OCI-LY1 (cell line): ENCODE results near the gene RAX2.

Source experiments
- H2AFZ ChIP-seq: fragments of 200-600 bp; sonication (generic), shearing (Covaris generic); 2 replicates; pipeline ENCODE4 v1.6.0; 2014; ENCODE audit warnings: antibody characterized with exemption, mild to moderate bottlenecking, low read length
- H3F3A ChIP-seq: fragments of 200-600 bp; sonication (generic), shearing (Covaris generic); 2 replicates; pipeline ENCODE4 v1.6.0; 2014; ENCODE audit warnings: mild to moderate bottlenecking, antibody characterized with exemption, low read length, moderate library complexity; ENCODE audit not compliant: insufficient read depth
- H3K27ac ChIP-seq: fragments of 200-600 bp; sonication (generic); 2 replicates; pipeline ENCODE4 v1.5.1; 2014; ENCODE audit warnings: low read length, mixed run types, mild to moderate bottlenecking, low read depth; ENCODE audit not compliant: poor library complexity, severe bottlenecking
- H3K27me3 ChIP-seq: fragments of 200-600 bp; sonication (generic); 2 replicates; pipeline ENCODE4 v1.6.0; 2014; ENCODE audit warnings: antibody characterized with exemption, mild to moderate bottlenecking, low read length, moderate library complexity; ENCODE audit not compliant: insufficient read depth
- H3K36me3 ChIP-seq: fragments of 200-600 bp; sonication (generic); 2 replicates; pipeline ENCODE4 v1.6.1; 2014; ENCODE audit warnings: mild to moderate bottlenecking, antibody characterized with exemption, low read length, moderate library complexity, mixed read lengths; ENCODE audit not compliant: insufficient read depth
- H3K4me1 ChIP-seq: fragments of 200-600 bp; sonication (generic); 2 replicates; pipeline ENCODE4 v1.5.1; 2014; ENCODE audit warnings: mild to moderate bottlenecking, low read length, moderate library complexity; ENCODE audit not compliant: insufficient read depth, severe bottlenecking
- H3K4me2 ChIP-seq: fragments of 200-600 bp; sonication (generic), shearing (Covaris generic); 2 replicates; pipeline ENCODE4 v1.6.1; 2014; ENCODE audit warnings: low read length
- H3K4me3 ChIP-seq: fragments of 200-600 bp; sonication (generic); 2 replicates; pipeline ENCODE4 v1.5.1; 2014; ENCODE audit warnings: low read length, low read depth, mild to moderate bottlenecking, mixed read lengths; ENCODE audit not compliant: poor library complexity, severe bottlenecking
- H3K79me2 ChIP-seq: fragments of 200-600 bp; shearing (Covaris generic); 2 replicates; pipeline ENCODE4 v1.6.1; 2016; ENCODE audit warnings: mixed run types, low read length, mixed read lengths; ENCODE audit not compliant: insufficient read depth
- H3K9ac ChIP-seq: fragments of 200-600 bp; sonication (generic), shearing (Covaris generic); 2 replicates; pipeline ENCODE4 v1.6.1; 2014; ENCODE audit warnings: mild to moderate bottlenecking, low read length, mixed read lengths
- H3K9me2 ChIP-seq: fragments of 200-600 bp; sonication (generic), shearing (Covaris generic); 2 replicates; pipeline ENCODE4 v1.6.1; 2014; ENCODE audit warnings: low read depth, mild to moderate bottlenecking, low read length, mixed read lengths
- H3K9me3 ChIP-seq: fragments of 200-600 bp; shearing (Covaris generic); 2 replicates; pipeline ENCODE4 v1.6.1; 2014; ENCODE audit warnings: low read length, mixed read lengths
- H4K20me1 ChIP-seq: fragments of 200-600 bp; sonication (generic), shearing (Covaris generic); 2 replicates; pipeline ENCODE4 v1.6.0; 2016; ENCODE audit warnings: mild to moderate bottlenecking, low read length; ENCODE audit not compliant: insufficient read depth
- EZH2 ChIP-seq: fragments of 200-600 bp; sonication (generic), shearing (Covaris generic); IDR thresholded peaks from 2 replicates; pipeline ENCODE4 v1.8.0; 2017; ENCODE audit warnings: borderline replicate concordance, mixed run types, mild to moderate bottlenecking, antibody characterized with exemption, low read length, moderate library complexity, mixed read lengths
- TF ChIP-seq, protein P1 (sequence below): fragments of 200-600 bp; sonication (generic), shearing (Covaris generic); IDR thresholded peaks from 2 replicates; pipeline ENCODE4 v1.5.1; 2017; ENCODE audit warnings: mild to moderate bottlenecking, antibody characterized with exemption, low read length, moderate library complexity, mixed read lengths

RAX2 gene

DNA sequence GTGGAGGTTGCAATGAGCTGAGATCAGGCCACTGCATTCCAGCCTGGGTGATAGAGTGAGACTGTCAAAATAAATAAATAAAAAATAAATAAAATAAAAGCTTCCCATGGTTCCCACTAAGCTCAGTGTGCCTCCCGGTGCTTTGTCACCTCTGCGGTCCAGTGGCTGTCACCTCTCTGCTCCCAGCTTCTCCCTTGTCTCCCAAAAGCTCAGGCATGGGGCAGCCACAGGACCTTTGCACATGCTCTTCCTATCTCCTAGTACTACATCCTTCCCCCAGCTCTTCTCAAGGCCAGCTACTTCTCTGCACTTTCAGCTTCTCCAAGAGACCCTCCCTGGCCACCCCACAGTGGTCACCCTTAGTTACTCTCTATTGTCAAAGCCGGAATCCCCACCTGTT is 21.8 kb upstream of the RAX2 start:
- Histone ChIP-seq H4K20me1 (no peaks in the 10 kb centered on the region), H3K36me3 (no peaks in the 10 kb centered on the region), H3K27ac (no peak overlapping the region), H3K4me2 (no peak overlapping the region), H3K4me3 (no peak overlapping the region), H3K9me2 (no peaks in the 10 kb centered on the region), H3K4me1 (no peaks in the 10 kb centered on the region), H2AFZ (no peak overlapping the region), H3K79me2 (no peaks in the 10 kb centered on the region), H3K9me3 (peaks cover 3% of the 10 kb centered on the region; the same call in 1 of the 2 replicates), H3F3A (no peaks in the 10 kb centered on the region), H3K9ac (no peak overlapping the region), H3K27me3 (peaks cover 3% of the 10 kb centered on the region; the same call in 1 of the 2 replicates)
- no peak for TF ChIP-seq EZH2
- TF ChIP-seq, protein P1, sequence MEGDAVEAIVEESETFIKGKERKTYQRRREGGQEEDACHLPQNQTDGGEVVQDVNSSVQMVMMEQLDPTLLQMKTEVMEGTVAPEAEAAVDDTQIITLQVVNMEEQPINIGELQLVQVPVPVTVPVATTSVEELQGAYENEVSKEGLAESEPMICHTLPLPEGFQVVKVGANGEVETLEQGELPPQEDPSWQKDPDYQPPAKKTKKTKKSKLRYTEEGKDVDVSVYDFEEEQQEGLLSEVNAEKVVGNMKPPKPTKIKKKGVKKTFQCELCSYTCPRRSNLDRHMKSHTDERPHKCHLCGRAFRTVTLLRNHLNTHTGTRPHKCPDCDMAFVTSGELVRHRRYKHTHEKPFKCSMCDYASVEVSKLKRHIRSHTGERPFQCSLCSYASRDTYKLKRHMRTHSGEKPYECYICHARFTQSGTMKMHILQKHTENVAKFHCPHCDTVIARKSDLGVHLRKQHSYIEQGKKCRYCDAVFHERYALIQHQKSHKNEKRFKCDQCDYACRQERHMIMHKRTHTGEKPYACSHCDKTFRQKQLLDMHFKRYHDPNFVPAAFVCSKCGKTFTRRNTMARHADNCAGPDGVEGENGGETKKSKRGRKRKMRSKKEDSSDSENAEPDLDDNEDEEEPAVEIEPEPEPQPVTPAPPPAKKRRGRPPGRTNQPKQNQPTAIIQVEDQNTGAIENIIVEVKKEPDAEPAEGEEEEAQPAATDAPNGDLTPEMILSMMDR: no peak

GRCh38 chr19:3792114-3792513 is 20.1 kb upstream of the RAX2 start:
- H3K4me1 ChIP-seq: no peaks in the 10 kb centered on the region
- no peak overlapping the region for H2AFZ ChIP-seq
- H3K9me2 ChIP-seq: no peaks in the 10 kb centered on the region
- no peak overlapping the region for H3K9ac ChIP-seq
- H3K36me3 ChIP-seq: no peaks in the 10 kb centered on the region
- H4K20me1 ChIP-seq: no peaks in the 10 kb centered on the region
- H3F3A ChIP-seq: no peaks in the 10 kb centered on the region
- H3K27ac ChIP-seq: no peak overlapping the region
- no peak overlapping the region for H3K4me3 ChIP-seq
- no peak for TF ChIP-seq EZH2
- TF ChIP-seq, protein P1: no peak
- H3K27me3 ChIP-seq: peaks cover 3% of the 10 kb centered on the region; the same call in 1 of the 2 replicates
- H3K9me3 ChIP-seq: peaks cover 3% of the 10 kb centered on the region; the same call in 1 of the 2 replicates
- H3K79me2 ChIP-seq: no peaks in the 10 kb centered on the region
- H3K4me2 ChIP-seq: no peak overlapping the region

DNA sequence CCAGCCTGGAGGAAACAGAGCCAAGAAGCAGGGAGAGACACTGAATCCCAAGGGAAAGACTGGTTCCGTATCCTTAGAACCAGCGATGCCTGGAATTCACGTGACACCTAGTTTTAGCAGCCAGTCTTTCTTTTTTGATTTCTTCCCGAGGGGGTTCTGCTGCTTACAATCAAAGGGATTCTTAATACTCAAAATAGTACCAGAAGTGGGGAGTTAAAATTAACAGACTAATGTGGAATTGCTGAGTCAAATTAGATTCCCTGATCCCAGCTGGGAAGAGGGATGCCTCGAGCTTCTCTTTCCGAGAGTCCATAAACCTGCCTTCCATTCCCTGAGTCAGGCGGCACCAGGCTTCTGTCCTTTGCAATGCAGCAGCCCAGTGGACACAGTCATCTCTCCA is 18.9 kb upstream of the RAX2 start:
- Histone ChIP-seq H3K27me3 (peaks cover 3% of the 10 kb centered on the region; the same call in 1 of the 2 replicates), H3K9ac (no peak overlapping the region), H4K20me1 (no peaks in the 10 kb centered on the region), H3F3A (no peaks in the 10 kb centered on the region), H3K9me2 (no peaks in the 10 kb centered on the region), H3K9me3 (no peaks in the 10 kb centered on the region), H2AFZ (no peak overlapping the region), H3K27ac (no peak overlapping the region), H3K79me2 (no peaks in the 10 kb centered on the region), H3K4me2 (no peak overlapping the region), H3K36me3 (no peaks in the 10 kb centered on the region), H3K4me1 (no peaks in the 10 kb centered on the region), H3K4me3 (no peak overlapping the region)
- TF ChIP-seq, protein P1: no peak
- no peak for TF ChIP-seq EZH2
